Effector memory CD4-positive, alpha-beta T cell (primary cell): Measurements from ENCODE around the gene ATG16L1.
"Not testable (repeated sequence)": the region's sequence is repeated elsewhere in the genome, so short reads cannot be mapped to it uniquely, and the experiment has no call there.

Experiments used
- DNase-seq, 3 donors: peaks; one replicate each; pipeline ENCODE4 v3.0.0-alpha.2; 2020
- H3K27ac ChIP-seq: 2 replicates; pipeline ENCODE4 v1.7.0; 2013; ENCODE audit warnings: mild to moderate bottlenecking, low read length, moderate library complexity; ENCODE audit not compliant: insufficient read depth, poor library complexity, severe bottlenecking
- H3K27me3 ChIP-seq: replicated peaks from 2 replicates; pipeline ENCODE4 v1.7.0; 2013; ENCODE audit warnings: mild to moderate bottlenecking, low read length; ENCODE audit not compliant: insufficient read depth, control insufficient read depth, poor library complexity, severe bottlenecking
- H3K36me3 ChIP-seq: 2 replicates; pipeline ENCODE4 v1.7.0; 2013; ENCODE audit warnings: mild to moderate bottlenecking, low read length, moderate library complexity; ENCODE audit not compliant: control insufficient read depth, insufficient read depth
- H3K4me1 ChIP-seq: 2 replicates; pipeline ENCODE4 v1.7.0; 2013; ENCODE audit warnings: low read length, mild to moderate bottlenecking; ENCODE audit not compliant: control insufficient read depth, insufficient read depth, poor library complexity, severe bottlenecking
- H3K4me3 ChIP-seq: 2 replicates; pipeline ENCODE4 v1.7.0; 2013; ENCODE audit warnings: low read length, low read depth, mild to moderate bottlenecking; ENCODE audit not compliant: insufficient read depth, poor library complexity, severe bottlenecking
- H3K9me3 ChIP-seq: 2 replicates; pipeline ENCODE4 v1.7.0; 2013; ENCODE audit warnings: mild to moderate bottlenecking, low read length, moderate library complexity; ENCODE audit not compliant: control insufficient read depth

Gene ATG16L1

GRCh38 chr2:233323851-233324250 lies 72.4 kb downstream of the ATG16L1 start:
- Histone ChIP-seq H3K4me3 (no peak overlapping the region), H3K27me3 (no peaks in the 10 kb centered on the region), H3K9me3 (no peaks in the 10 kb centered on the region), H3K27ac (no peak overlapping the region), H3K36me3 (no peaks in the 10 kb centered on the region), H3K4me1 (no peaks in the 10 kb centered on the region)
- DNase-seq, result no peak

GRCh38 chr2:233325256-233325655 lies 73.8 kb downstream of the ATG16L1 start:
- no peak for DNase-seq
- Histone ChIP-seq H3K4me1 (no peaks in the 10 kb centered on the region), H3K27me3 (no peaks in the 10 kb centered on the region), H3K36me3 (no peaks in the 10 kb centered on the region), H3K4me3 (no peak overlapping the region), H3K9me3 (no peaks in the 10 kb centered on the region), H3K27ac (no peak overlapping the region)

GRCh38 chr2:233325814-233326213 lies 74.3 kb downstream of the ATG16L1 start:
- peaks cover 2% of the 10 kb centered on the region for H3K4me1 ChIP-seq
- no peak overlapping the region for H3K4me3 ChIP-seq
- H3K27me3 ChIP-seq, result no peaks in the 10 kb centered on the region
- no peaks in the 10 kb centered on the region for H3K9me3 ChIP-seq
- no peak for DNase-seq
- no peaks in the 10 kb centered on the region for H3K36me3 ChIP-seq
- H3K27ac ChIP-seq, result no peak overlapping the region

GRCh38 chr2:233326500-233326899 lies 75.0 kb downstream of the ATG16L1 start:
- no peak for DNase-seq
- Histone ChIP-seq H3K36me3 (no peaks in the 10 kb centered on the region), H3K9me3 (no peaks in the 10 kb centered on the region), H3K27me3 (no peaks in the 10 kb centered on the region), H3K27ac (no peak overlapping the region), H3K4me3 (no peak overlapping the region), H3K4me1 (peaks cover 8% of the 10 kb centered on the region)

GRCh38 chr2:233328922-233329321 lies 77.4 kb downstream of the ATG16L1 start:
- no peak overlapping the region for H3K27ac ChIP-seq
- DNase-seq, result no peak
- no peaks in the 10 kb centered on the region for H3K27me3 ChIP-seq
- H3K4me3 ChIP-seq, result no peak overlapping the region
- no peaks in the 10 kb centered on the region for H3K36me3 ChIP-seq
- no peaks in the 10 kb centered on the region for H3K9me3 ChIP-seq
- peaks cover 28% of the 10 kb centered on the region for H3K4me1 ChIP-seq

GRCh38 chr2:233329489-233330135 lies 78.1 kb downstream of the ATG16L1 start:
- H3K9me3 ChIP-seq, result no peaks in the 10 kb centered on the region
- no peak overlapping the region for H3K27ac ChIP-seq
- H3K4me3 ChIP-seq, result no peak overlapping the region
- H3K4me1 ChIP-seq, result peaks cover 34% of the 10 kb centered on the region
- H3K27me3 ChIP-seq, result no peaks in the 10 kb centered on the region
- DNase-seq, result no peak
- H3K36me3 ChIP-seq, result no peaks in the 10 kb centered on the region

- Histone ChIP-seq H3K27ac (peak overlapping the region; percentile 72), H3K27me3 (no peaks in the 10 kb centered on the region), H3K4me3 (no peak overlapping the region), H3K36me3 (no peaks in the 10 kb centered on the region), H3K9me3 (no peaks in the 10 kb centered on the region), H3K4me1 (peaks cover 34% of the 10 kb centered on the region)
- DNase-seq, result peak; percentile 56 to 69 (median 68)
These were observed 80.1 kb downstream of the ATG16L1 start for GRCh38 chr2:233331536-233331935.

- Histone ChIP-seq H3K4me1 (peaks cover 34% of the 10 kb centered on the region), H3K4me3 (no peak overlapping the region), H3K9me3 (no peaks in the 10 kb centered on the region), H3K27ac (peak overlapping the region; percentile 72), H3K27me3 (no peaks in the 10 kb centered on the region), H3K36me3 (no peaks in the 10 kb centered on the region)
- DNase-seq, result no peak
These were observed 80.7 kb downstream of the ATG16L1 start for GRCh38 chr2:233332125-233332524.

GRCh38 chr2:233334915-233335314 lies 83.4 kb downstream of the ATG16L1 start:
- Histone ChIP-seq H3K4me1 (peaks cover 34% of the 10 kb centered on the region), H3K4me3 (no peak overlapping the region), H3K9me3 (no peaks in the 10 kb centered on the region), H3K27ac (no peak overlapping the region), H3K36me3 (no peaks in the 10 kb centered on the region), H3K27me3 (no peaks in the 10 kb centered on the region)
- no peak for DNase-seq

GRCh38 chr2:233336091-233336490 lies 84.6 kb downstream of the ATG16L1 start:
- H3K27ac ChIP-seq, result not testable (repeated sequence)
- H3K4me1 ChIP-seq, result peaks cover 29% of the 10 kb centered on the region

More at GRCh38 chr2:233336091-233336490, 84.6 kb downstream of the ATG16L1 start:
- DNase-seq, H3K27me3 ChIP-seq, H3K9me3 ChIP-seq, H3K36me3 ChIP-seq, H3K4me3 ChIP-seq: not testable (repeated sequence)
